Kasumi-1 (cell line): ENCODE results near the gene PRLH.

Source experiments
- DNase-seq, 2 experiments: peaks; one replicate each; lab custom pipeline; 2025; lab: John Stamatoyannopoulos, UW

PRLH gene

DNA sequence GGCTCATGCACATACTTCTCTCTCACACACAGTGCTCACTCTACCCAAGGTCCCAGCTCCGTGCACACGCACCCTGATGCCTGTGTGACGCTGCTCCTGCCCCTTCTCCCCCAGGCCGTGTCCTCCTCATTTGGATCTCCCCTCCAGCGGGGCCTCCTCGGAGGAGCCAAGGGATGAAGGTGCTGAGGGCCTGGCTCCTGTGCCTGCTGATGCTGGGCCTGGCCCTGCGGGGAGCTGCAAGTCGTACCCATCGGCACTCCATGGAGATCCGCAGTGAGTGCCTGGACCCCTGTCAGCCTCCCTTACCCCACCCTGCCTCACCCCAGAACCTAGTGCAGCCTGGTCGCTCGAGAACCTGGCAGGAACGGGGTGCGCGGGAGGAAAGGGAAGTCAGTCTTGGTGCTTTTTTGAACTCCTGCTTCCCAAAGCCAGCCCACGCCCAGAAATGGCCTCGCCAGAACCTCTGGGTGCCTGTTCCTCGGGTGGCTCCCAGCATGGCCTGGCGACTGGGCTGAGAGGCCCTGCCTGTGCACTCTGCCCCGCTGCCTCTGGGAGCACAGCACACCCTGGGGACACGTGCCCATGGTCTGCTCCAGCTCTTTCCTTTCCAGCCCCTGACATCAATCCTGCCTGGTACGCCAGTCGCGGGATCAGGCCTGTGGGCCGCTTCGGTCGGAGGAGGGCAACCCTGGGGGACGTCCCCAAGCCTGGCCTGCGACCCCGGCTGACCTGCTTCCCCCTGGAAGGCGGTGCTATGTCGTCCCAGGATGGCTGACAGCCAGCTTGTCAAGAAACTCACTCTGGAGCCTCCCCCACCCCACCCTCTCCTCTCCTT lies at the start of gene PRLH:
TSS of gene PRLH (plus strand) at position 174 of the 835 bp plus-strand sequence. CDS start at position 174, 0 bp downstream.
- no peak for DNase-seq

DNA sequence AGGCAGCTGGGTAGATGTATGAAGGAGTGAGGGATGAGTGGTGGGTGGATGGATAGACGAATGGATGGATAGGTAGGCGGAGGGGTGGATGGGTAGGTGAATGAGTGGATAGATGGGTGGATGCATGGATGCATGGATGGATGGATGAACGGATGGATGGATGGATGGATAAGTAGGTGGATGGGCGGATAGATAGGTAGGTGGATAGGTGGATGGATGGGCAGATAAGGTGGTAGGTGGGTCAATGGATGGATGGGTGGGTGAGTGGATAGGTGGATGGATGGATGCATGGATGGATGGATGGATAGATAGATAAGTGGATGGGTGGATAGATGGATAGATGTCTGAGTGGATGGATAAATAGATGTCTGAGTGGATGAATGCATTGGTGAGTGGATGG lies 49.2 kb upstream of the PRLH start:
- DNase-seq, result no peak

- no peak for DNase-seq
Observed at GRCh38 chr2:237517990-237518389, 48.4 kb upstream of the PRLH start.

DNA sequence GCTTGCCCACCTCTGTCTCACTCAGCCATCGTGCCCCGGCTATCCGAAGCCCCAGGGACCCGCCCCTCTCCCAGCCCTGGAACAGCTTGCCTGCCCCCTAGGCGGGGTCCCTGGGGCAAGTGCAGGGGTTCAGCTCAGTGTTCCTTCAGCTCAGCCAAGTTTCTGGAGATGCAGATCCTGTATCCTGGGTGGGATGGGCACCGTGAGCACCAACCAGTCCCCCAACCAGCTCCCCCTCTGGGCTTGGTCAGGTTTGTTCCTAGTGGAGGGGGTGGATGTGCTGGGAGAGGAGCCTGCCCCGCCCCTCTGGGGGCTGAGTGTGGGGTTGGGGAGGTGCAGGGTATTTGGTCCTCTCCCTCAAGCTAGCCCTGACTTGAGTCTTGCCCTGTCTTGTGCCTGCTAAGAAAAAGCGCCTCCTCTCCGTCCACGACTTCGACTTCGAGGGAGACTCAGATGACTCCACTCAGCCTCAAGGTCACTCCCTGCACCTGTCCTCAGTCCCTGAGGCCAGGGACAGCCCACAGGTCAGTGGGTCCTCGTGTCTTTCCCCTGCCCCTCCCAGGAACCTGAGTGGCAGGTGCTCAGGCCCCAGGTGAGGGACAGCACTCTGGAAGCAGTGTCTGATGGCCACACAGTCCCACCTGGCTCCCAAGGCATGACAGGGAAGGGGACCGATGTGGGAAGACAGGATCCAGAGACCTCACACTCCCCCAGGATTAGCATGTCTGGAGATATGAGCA lies 46.7 kb upstream of the PRLH start:
- no peak for DNase-seq

GRCh38 chr2:237520290-237520689 lies 46.1 kb upstream of the PRLH start:
- no peak for DNase-seq

GRCh38 chr2:237524631-237525030 lies 41.7 kb upstream of the PRLH start:
- DNase-seq, result no peak

DNA sequence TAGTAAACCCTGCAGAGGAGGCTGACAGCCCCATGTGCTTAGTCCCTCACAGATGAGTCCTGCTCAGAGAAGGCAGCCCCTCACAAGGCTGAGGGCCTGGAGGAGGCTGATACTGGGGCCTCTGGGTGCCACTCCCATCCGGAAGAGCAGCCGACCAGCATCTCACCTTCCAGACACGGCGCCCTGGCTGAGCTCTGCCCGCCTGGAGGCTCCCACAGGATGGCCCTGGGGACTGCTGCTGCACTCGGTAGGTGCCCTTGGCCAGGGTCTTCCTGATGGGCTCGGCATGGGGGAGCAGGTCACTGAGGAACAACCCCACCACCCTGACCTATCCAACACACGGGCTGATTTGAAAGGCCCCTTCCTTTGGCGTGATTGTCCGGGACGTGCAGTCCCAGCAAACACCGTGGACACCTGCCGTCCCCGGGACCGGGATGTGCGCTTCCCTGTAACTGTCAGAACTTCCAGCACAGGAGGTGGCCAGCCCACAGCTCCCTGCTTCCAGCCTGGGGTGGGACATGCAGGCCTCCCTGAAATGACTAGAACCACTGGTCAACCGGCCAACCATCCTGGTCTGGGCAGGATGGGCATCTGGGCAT lies 40.7 kb upstream of the PRLH start:
- no peak for DNase-seq

DNA sequence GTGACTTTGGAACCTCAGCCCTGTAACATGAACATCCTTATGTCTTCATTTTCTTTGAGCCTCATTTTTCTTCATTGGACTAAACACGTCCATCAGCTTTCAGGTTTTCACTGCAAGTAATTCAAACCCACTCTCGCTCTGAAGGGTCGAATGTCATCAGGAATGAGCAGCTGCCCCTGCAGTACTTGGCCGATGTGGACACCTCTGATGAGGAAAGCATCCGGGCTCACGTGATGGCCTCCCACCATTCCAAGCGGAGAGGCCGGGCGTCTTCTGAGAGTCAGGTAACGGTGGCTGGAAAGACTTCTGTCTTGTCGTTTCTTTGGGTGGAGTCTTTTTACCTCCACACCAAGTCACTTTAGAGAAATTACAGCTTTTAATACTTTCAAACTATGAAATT lies 39.1 kb upstream of the PRLH start:
- DNase-seq, result no peak

- DNase-seq, result no peak
Observed at GRCh38 chr2:237527766-237528165, 38.6 kb upstream of the PRLH start.

DNA sequence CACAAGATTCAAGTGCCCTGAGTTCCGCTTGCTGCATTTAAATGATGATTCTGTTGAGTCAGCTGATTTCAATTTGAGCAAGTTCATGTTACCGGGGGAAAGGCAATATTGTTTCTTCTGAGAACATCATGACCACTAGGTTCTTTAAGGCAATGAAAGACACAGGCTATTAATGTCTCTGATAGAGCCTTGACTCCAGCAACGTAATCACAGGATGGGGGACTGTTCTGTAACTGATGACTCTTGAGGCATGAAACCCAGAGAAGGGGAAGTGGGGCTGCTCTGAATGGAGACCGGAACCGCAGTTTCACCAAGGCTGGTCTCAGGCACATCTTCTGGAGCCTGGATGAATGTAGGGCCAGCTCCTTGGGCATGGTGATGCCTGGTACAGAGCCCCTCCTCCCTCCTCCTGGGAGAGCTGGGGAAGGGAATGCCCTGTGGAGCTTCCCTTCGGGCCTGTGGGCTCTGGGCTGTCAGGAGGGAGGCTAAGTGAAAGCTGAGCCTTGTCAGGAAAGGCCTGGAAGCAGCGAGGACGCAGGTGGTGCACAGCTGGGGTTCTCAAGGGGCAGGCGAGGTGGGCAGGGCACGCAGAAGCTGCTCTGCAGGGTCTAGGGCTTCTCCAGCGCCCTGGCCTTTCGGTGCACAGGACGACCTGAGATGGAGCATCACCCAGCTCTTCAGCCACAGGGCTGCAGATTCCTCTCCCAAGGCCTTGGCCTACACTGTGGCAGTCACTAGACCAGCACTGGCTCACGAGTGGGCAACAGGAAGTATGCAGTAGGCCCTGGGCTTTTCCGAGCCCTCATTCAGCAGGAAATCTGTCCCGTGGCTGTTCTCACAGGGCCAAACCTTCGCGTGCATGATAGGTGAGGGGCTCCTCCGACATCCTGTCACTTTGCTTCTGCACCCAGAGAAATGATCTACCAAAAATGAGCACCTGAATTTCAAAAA lies 36.6 kb upstream of the PRLH start:
- DNase-seq, result no peak

DNA sequence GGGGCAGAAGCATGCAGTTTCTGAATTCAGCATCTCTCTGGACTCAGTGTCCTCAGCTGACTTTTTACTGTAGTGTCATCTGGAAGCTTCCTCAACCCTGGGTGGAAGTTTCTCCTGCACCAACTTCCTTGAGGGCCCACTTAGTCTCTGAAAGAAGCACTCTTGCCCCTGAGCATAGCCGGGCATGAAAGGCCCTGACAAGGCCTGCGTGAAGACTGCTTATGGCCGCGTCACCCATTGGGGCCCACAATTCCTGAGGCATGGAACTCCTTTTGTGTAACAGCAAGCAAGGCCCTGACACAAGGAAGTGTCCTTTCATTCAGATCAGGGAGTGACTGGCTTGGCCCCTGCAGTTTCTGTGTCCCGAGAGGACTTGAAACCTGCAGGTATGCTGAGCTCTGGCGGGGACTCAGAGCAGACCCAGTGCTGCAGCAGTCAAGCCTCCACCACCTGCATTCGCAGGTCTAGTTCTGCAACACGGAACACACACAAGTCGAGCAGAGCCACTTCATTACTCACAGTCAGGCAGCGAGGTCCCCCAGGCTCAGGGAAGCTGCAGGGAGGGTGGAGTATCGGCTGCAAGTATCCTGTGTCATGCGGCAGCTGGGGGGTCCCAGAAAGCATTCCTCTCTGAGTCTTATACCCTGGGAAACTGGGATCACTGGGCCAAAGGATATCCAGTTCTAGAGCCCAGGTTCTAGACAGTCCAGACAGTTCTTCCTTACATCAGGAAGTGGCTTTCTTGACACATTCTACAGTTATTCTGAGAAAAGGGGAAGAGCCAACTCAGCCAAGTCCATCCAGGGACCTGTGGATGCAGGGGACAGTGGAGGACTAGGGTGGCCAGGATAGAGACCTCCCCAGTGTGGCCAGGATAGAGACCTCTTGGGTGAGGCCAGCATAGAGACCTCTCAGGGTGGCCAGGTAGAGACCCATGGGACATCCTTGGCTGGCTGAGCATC lies 35.6 kb upstream of the PRLH start:
- no peak for DNase-seq

- no peak for DNase-seq
Observed at GRCh38 chr2:237532160-237532559, 34.2 kb upstream of the PRLH start.

GRCh38 chr2:237533668-237534161 lies 32.7 kb upstream of the PRLH start:
- DNase-seq, result no peak

GRCh38 chr2:237534380-237534779 lies 32.0 kb upstream of the PRLH start:
- DNase-seq, result no peak

DNA sequence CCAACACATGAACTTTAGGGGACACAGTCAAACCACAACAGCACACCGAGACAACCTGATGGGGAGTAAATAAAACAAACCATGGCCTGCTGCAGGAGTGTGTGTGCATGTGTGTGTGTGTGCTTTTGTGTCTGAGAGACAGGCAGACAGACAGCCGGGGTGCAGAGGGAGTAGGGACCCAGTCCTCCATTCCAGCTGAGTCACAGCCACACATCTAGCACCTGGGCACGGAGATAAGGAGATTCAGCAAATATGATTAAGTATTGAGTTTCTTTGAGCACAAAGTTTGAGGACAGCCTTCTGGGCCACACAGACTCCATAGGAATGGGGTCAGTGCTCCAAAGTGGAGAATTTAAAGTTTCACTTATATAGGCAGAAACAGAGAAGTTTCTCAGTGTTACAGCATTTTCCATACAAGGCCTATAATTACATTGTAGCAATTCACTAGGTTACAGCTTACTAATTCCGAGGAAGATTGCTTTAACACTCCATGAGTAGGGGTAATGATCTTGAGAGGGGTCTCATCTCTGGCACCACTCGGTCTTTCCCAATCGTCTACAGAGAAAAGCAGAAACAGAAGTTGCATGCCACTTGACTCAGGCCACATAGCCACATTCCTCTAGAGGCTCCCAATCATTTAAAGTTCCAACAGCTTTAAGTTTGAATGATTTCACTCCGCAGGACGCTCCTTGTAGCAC lies 30.8 kb upstream of the PRLH start:
- DNase-seq, result no peak

DNA sequence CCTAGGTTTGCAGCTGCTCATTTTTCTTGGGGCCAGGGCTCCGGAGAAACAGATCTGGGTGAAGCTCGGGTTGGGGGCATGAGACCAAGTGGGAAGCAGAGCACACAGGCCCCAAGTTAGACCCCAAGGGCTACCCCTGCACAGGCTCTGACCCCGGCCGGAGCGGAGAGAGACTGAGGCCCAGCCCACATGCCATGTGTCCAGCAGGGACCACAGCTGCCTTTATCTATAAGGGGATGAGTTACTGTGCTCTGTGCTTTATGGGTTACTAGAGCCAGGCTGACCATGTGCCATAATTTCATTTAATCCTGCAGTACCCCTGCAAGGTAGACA lies 30.3 kb upstream of the PRLH start:
- no peak for DNase-seq

DNA sequence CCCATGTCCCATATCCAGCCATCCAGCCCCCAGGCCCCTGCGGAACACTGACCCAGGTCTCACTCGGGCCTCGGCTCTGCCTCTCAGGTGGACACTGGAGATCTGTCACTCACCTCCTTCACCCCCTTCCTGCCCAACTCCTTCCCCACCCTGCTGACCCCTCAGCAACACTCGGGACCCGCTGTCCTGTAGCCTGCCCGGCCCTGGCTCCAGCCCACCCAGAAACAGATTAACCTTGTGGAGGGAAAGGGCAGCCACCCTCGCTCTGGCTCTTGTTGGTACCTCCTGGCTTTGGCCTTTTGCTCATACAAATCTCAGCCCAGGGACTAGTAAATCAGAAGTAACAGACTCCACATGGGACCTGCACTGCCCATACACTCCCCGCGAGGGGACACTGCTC lies 29.8 kb upstream of the PRLH start:
- no peak for DNase-seq

GRCh38 chr2:237538001-237538720 lies 28.2 kb upstream of the PRLH start:
- DNase-seq, result no peak

- DNase-seq, result no peak
Observed at GRCh38 chr2:237538901-237539300, 27.5 kb upstream of the PRLH start.
